Cardiac muscle cell (in vitro differentiated cells and primary cell): ENCODE data around the gene MTMR12. TPM values are rescaled to one million over a fixed set of nuclear protein-coding genes. Genes with fewer than 3 reads are reported as not detected.
"Not testable (repeated sequence)": the region's sequence is repeated elsewhere in the genome, so short reads cannot be mapped to it uniquely, and the experiment has no call there.

Source experiments
- DNase-seq, 2 donors: peaks; one replicate each; pipeline versions ENCODE4 v3.0.0 to v3.0.0-alpha.2; 2010 to 2017; ENCODE audit warnings: low read depth in 1 of 2, low spot score in 1 of 2
- H3K27ac ChIP-seq: fragments of 200-600 bp; sonication (generic); 2 replicates; pipeline ENCODE4 v1.5.1; 2016
- H3K27me3 ChIP-seq: fragments of 200-600 bp; sonication (generic); 2 replicates; pipeline ENCODE4 v1.6.0; 2016; ENCODE audit warnings: control low read depth
- H3K36me3 ChIP-seq: fragments of 200-600 bp; sonication (generic); 2 replicates; pipeline ENCODE4 v1.5.1; 2016; ENCODE audit warnings: control low read depth
- H3K4me1 ChIP-seq: fragments of 200-600 bp; sonication (generic); 2 replicates; pipeline ENCODE4 v1.8.1; 2017; ENCODE audit warnings: low read depth, mild to moderate bottlenecking, mixed run types
- H3K4me3 ChIP-seq: fragments of 200-600 bp; sonication (generic); 2 replicates; pipeline ENCODE4 v1.5.1; 2016; ENCODE audit warnings: mild to moderate bottlenecking
- H3K9me3 ChIP-seq: fragments of 200-600 bp; sonication (generic); 2 replicates; pipeline ENCODE4 v1.5.1; 2017; ENCODE audit warnings: low read depth, mild to moderate bottlenecking, control low read depth
- polyA plus RNA-seq: library from polyadenylated mRNA; unstranded; fragments of >200 nt; fragmentation: Nextera tagmentation; extraction: Ambion mirVana; gene quantifications from 2 replicates; pipeline ENCODE4 v1.2.1, GENCODE V29; 2016
- total RNA-seq: library from RNA; depleted of rRNA; stranded (reverse); fragments of >200 nt; gene quantifications from 2 replicates; pipeline ENCODE4 v1.2.3, GENCODE V29; 2016
- TF ChIP-seq, protein P1 (sequence below): IDR thresholded peaks from 2 replicates; pipeline ENCODE4 v1.5.1; 2012; ENCODE audit warnings: low read depth, mild to moderate bottlenecking, low read length

Gene MTMR12
- total and polyA plus RNA-seq, 2 experiments from 2014 or later, result 11.3 to 11.6 TPM

DNA sequence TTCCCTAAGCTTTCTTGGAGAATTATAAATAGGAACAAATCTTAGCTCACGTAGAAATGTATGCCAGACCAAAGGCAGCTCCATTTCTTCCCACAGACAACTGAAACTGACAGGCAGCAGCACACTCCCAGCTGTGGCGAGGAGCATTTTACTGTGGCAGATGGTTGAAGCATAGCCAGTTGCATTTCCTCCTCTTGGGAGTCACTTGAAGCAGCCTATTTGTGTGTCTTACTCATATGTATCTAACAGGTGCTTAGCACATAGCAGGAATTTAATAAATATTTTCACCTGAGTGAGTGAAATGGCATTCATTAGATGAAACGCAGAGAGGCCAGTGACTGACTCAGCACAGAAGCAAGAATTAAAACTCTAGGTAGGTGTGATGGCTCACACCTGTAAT lies 12.3 kb upstream of the MTMR12 start:
- no peak overlapping the region for H3K4me3 ChIP-seq
- H3K27ac ChIP-seq, result no peak overlapping the region
- peak in 1 of 2 donors; percentile 61 for DNase-seq
- H3K9me3 ChIP-seq, result no peaks in the 10 kb centered on the region
- H3K36me3 ChIP-seq, result no peaks in the 10 kb centered on the region
- H3K27me3 ChIP-seq, result no peaks in the 10 kb centered on the region
- H3K4me1 ChIP-seq, result no peaks in the 10 kb centered on the region
- TF ChIP-seq, protein P1, sequence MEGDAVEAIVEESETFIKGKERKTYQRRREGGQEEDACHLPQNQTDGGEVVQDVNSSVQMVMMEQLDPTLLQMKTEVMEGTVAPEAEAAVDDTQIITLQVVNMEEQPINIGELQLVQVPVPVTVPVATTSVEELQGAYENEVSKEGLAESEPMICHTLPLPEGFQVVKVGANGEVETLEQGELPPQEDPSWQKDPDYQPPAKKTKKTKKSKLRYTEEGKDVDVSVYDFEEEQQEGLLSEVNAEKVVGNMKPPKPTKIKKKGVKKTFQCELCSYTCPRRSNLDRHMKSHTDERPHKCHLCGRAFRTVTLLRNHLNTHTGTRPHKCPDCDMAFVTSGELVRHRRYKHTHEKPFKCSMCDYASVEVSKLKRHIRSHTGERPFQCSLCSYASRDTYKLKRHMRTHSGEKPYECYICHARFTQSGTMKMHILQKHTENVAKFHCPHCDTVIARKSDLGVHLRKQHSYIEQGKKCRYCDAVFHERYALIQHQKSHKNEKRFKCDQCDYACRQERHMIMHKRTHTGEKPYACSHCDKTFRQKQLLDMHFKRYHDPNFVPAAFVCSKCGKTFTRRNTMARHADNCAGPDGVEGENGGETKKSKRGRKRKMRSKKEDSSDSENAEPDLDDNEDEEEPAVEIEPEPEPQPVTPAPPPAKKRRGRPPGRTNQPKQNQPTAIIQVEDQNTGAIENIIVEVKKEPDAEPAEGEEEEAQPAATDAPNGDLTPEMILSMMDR, result no peak

DNA sequence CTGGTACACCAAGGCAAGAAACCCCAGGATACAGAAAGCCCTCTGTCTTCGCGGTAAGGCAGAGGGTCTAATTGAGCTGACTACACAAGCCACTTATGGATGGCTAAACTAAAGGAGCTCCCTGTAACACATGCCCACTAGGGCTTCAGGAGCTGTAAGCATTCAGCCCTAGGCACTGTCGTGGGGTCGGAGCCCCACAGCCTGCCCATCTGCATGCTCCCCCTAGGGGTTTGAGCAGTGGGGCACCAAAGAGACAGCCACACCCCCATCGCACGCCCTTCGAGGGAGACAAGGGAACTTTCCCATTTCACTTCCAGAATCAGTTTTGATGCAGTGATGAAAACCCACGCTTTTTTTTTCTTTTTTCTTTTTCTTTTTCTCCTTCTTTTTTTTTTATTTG lies 11.0 kb upstream of the MTMR12 start:
- no peaks in the 10 kb centered on the region for H3K36me3 ChIP-seq
- H3K27me3 ChIP-seq, result no peaks in the 10 kb centered on the region
- no peak overlapping the region for H3K27ac ChIP-seq
- H3K4me3 ChIP-seq, result no peak overlapping the region
- DNase-seq, result no peak
- TF ChIP-seq, protein P1, result no peak
- no peaks in the 10 kb centered on the region for H3K4me1 ChIP-seq
- H3K9me3 ChIP-seq, result no peaks in the 10 kb centered on the region

DNA sequence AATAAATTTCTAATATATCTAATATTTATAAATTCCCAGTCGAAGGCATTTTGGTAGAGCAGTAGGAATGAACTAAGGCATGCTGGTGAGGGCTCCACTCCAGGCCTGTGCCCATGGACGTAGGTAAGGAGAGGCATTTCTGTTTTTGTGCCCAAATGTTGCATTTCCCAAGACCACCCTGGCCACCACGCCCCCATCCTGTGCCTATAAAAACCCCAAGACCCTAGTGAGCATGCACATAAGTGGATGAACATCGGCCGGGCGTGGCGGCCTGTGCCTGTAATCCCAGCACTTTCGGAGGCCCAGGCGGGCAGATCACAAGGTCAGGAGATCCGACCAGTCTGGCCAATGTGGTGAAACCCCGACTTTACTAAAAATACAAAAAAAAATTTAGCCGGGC lies 10.1 kb upstream of the MTMR12 start:
- TF ChIP-seq, protein P1, result no peak
- Histone ChIP-seq H3K27me3 (no peaks in the 10 kb centered on the region), H3K36me3 (no peaks in the 10 kb centered on the region), H3K27ac (no peak overlapping the region), H3K9me3 (no peaks in the 10 kb centered on the region), H3K4me1 (no peaks in the 10 kb centered on the region), H3K4me3 (no peak overlapping the region)
- DNase-seq, result no peak

DNA sequence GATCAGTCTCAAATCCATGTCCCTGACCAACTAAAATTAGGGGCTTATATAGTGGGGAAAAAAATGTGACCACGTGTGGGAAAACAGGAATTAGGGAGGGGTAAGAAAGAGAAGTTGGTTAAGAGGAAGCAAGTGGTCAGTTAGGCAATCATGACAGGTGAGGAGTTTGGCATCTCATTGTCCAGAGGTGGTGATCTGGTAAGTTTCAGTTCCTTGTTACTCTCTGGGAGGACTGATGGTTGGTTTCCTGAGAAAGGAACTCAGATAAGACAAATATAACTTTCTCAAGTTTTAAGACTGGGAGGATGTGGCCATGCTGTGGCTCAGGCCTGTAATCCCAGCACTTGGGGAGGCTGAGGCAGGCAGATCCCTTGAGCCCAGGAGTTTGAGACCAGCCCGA lies 9.0 kb upstream of the MTMR12 start:
- not testable (repeated sequence) for H3K27me3 ChIP-seq, H3K9me3 ChIP-seq, H3K27ac ChIP-seq, H3K4me3 ChIP-seq, H3K4me1 ChIP-seq, DNase-seq, H3K36me3 ChIP-seq

DNA sequence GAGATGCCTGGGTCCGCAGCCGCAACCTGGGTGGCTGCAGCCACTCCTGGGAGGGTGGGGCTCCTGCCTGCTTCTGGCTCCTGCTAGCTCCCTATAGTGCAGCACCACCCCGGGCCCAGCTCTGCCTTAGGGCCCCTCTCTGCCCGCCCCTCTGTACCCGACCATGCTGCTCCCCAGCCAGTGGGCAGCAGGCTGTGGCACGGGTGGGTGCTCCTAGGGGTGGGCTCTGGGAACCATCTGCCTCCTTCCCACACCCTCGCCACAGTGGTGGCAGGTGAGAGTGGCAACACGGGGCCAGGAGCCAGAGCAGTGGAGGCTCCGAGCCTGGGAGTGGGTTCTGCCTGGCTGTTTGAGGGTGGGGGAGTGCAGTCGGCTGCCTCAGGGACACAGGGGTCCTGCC lies 7.8 kb upstream of the MTMR12 start:
- no peak for DNase-seq
- no peaks in the 10 kb centered on the region for H3K36me3 ChIP-seq
- no peak overlapping the region for H3K27ac ChIP-seq
- TF ChIP-seq, protein P1, result no peak
- H3K9me3 ChIP-seq, result no peaks in the 10 kb centered on the region
- H3K27me3 ChIP-seq, result no peaks in the 10 kb centered on the region
- no peak overlapping the region for H3K4me3 ChIP-seq
- no peaks in the 10 kb centered on the region for H3K4me1 ChIP-seq

DNA sequence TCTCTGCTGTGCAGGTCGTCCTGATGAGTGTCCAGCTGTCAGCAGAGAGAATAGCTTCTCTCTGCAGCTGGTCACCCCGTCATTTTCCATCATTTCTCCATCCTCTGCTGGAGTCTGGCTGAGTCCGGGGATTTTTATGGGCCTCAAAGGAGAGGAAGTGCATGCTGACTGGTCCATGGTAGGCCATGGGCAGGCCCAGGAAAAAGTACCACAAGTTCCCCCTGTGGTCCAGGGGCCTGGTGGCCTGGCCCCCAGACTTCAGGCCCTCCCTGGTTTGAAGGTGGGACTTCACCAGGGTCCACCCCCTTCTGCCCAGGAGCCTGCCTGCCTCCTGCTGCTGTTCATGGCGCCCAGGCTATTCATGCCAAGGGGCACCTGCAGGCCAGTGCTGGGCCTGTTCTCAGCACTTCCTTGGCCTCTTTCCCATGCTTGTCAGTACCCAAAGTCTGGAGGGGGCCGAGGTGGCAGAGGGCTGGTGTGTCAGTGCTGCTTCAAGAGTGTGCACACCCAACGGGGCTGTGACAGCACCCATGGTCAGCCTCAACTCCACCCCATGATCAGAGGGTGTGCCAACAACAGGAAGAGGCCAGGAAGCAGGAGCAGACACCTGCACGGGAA lies 7.3 kb upstream of the MTMR12 start:
- no peak for DNase-seq
- H3K36me3 ChIP-seq, result no peaks in the 10 kb centered on the region
- no peaks in the 10 kb centered on the region for H3K4me1 ChIP-seq
- H3K4me3 ChIP-seq, result no peak overlapping the region
- H3K27me3 ChIP-seq, result no peaks in the 10 kb centered on the region
- no peaks in the 10 kb centered on the region for H3K9me3 ChIP-seq
- TF ChIP-seq, protein P1, result no peak
- H3K27ac ChIP-seq, result no peak overlapping the region
